DMS79 treated with DMSO at 0.1 percent for 48 hours (cell line): ENCODE data around the gene KMT2B.

Experiments
- DNase-seq: peaks from one replicate; lab custom pipeline; 2025; lab: John Stamatoyannopoulos, UW

Gene KMT2B

GRCh38 chr19:35727053-35727955 is 9.5 kb downstream of the KMT2B start:
- no peak for DNase-seq

GRCh38 chr19:35727956-35728706 is 10.3 kb downstream of the KMT2B start:
- no peak for DNase-seq

GRCh38 chr19:35729021-35729420 is 11.2 kb downstream of the KMT2B start:
- DNase-seq: no peak

- DNase-seq: no peak
These were observed 12.0 kb downstream of the KMT2B start for GRCh38 chr19:35729763-35730162.

- DNase-seq: no peak
These were observed 12.5 kb downstream of the KMT2B start for GRCh38 chr19:35730326-35730725.

- DNase-seq: no peak
These were observed 13.6 kb downstream of the KMT2B start for GRCh38 chr19:35731353-35731752.

GRCh38 chr19:35731779-35732405 is 14.1 kb downstream of the KMT2B start:
- no peak for DNase-seq

GRCh38 chr19:35732540-35733179 is 14.9 kb downstream of the KMT2B start:
- DNase-seq: no peak

GRCh38 chr19:35733180-35734125 is 15.7 kb downstream of the KMT2B start:
- DNase-seq: no peak

GRCh38 chr19:35734273-35734672 is 16.5 kb downstream of the KMT2B start:
- DNase-seq: no peak

GRCh38 chr19:35734889-35735288 is 17.1 kb downstream of the KMT2B start:
- DNase-seq: no peak

GRCh38 chr19:35736913-35737886 is 19.4 kb downstream of the KMT2B start:
- DNase-seq: no peak

GRCh38 chr19:35738021-35738886 is 20.5 kb downstream of the KMT2B start:
- no peak for DNase-seq

- DNase-seq: no peak
These were observed 21.1 kb downstream of the KMT2B start for GRCh38 chr19:35738887-35739229.

- no peak for DNase-seq
These were observed 21.7 kb downstream of the KMT2B start for GRCh38 chr19:35739275-35740107.

- DNase-seq: no peak
These were observed 22.3 kb downstream of the KMT2B start for GRCh38 chr19:35740108-35740422.

- peak; percentile 97 for DNase-seq
These were observed 22.8 kb downstream of the KMT2B start for GRCh38 chr19:35740423-35741202.

- no peak for DNase-seq
These were observed 23.4 kb downstream of the KMT2B start for GRCh38 chr19:35741203-35741515.
